ENCODE results near the gene CORO1C.

Gene CORO1C

DNA sequence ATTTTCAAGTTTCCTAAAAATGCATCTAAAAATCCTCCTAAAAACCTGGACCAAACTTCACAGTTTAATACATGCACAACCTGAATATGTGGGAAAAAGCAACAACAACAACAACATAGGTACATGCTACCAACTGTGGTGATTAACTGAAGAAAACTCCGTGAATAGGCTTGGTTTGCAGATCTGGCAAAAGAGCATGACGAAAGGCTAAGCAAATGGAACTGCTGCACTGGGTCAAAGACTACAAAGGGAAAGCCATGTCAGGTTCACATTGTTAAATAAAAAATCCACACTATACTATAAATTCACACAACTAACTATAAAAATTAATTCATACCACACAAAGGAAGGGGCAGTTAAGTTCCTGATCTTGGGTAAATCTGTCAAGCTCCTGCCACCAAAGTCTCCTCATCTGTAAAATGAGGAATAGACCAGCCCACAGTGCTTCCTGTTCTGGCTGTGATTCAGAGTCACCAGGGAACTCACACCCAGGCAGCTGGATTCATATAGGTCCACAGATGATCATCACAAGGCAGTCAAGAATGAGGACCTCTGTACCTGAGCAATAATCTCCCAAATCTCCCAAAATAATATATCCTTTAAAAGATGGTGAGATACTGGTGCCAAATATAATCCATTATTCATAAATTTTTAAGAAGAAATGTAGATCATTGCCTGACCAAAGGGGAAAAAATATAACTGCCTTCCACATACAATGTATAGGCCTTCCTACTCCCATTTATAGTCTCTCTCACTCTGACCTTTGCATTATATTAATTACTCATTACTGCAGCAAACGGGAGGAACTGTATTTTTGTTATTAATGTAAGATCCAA is 7.0 kb downstream of the CORO1C start:
- peak; percentile 70 to 75 for DNase-seq

DNA sequence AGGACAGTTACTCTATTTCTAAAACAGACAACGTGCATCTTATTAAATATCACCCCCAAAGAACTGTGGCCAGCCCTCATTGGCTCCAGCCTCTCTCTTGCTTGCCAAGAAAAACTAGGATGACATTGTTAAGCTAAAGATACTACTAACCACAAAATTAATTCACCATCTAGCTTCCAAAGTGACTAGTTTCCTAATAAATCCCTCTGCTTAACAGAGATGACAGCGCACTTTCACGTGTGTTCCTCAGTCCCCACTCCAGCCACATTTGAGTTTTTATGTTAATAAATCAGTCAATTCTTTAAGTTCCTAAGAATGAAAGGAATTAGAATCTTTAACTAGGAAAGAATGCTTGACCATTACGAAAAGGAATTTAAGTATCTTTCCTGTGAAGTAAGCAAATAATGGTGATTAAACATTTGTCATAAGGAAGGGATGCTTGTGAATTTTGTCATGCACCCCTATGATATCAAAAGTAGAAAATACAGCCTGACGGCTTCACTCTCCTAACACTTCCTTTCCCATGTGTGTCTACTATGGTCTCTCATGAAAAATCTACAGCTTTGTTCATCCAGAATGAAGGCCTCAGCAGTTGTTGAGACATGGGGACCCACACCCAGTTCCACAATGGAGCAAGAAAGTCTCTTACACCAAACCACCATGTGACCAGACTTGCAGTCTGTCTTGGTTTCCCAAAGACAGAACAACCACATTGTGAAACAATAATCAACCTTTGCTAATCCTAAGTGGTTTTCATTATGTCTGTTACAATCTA is 8.1 kb downstream of the CORO1C start:
- no peak for DNase-seq

DNA sequence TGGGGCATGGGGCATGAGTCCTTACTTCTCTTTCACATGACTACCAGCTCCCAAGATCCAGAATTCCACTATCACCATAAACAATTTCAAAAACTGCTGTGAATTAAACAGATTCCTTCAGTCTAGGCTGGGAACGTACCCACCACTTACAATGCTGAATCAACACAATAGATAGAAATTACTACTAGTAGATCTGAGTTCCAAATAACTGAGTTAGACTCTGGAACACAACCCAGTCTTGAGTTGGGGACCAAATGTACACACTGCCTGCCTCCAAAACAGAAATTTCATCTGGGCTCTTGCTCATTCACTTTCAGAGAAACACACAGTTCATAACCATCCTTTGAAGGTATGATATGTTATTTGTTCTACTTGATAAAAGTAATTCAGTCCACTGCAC is 8.9 kb downstream of the CORO1C start:
- no peak for DNase-seq

DNA sequence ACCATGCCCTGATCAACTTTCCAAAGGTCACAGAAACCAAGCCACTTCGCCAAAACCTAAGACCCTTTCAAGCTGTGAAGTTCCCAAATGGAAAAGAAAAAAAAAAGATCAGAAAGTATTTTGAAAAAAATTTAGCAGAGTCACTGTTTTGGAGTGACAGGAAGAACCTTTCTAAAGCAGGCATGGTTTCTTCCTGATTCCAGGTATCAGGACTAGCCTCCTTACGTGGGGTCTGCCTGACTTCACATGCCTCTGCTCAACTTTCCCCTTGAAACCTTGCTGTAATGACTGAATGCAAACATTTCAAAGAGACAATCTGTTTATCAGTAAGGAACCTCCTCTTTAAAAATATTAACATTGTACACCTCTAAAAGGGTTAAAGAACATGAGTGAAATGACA is 9.5 kb downstream of the CORO1C start:
- no peak for DNase-seq

DNA sequence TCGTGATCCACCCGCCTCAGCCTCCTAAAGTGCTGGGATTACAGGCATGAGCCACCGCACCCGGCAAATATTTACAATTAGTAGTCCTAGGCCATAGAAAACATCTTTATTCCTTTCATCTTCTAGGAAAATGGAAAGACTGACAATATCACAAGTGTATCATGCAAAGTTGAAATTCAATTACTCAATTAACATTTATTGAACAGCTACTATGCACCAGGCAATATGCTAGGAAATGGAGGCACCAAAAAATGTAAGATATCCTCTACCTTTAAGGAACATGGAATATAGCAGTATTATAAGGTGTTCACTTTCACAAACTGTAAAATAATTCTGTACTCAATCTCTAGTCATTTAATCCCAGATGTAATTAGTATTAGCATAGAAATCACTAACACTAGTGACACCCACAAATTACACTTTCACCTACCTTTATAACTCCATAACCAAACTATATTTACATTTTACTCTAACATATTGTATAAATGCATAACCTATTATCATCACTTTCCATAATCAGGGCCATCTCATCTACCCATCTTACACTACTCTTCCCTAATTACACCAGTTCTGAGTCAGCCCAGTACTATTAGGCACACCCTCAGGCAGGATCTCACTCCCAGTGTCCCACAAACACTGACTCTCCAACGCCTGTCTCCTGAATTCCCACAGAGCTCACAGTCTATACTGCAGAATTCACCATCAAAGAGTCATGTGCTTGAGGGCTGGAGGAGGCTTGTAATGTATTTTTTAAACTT is 10.4 kb downstream of the CORO1C start:
- DNase-seq, result no peak

DNA sequence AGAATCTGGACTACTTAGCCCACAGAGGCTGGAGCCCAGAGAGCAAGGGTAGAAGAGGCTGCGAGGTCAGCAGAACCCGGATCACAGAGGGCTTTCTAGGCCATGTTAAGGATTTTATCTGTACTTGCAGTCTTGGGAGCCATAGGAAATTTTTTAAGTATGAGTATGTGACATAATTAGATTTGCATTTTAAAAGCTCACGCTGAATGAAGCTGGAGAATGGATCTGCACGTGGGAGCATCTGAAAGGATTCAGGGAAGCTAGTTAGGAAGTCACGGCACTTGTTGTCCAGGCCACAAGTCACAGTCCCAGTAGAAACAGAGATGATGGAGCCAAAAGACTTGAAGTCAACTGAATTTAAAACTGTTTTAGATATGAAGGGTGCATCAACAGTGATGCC is 14.1 kb downstream of the CORO1C start:
- no peak for DNase-seq

DNA sequence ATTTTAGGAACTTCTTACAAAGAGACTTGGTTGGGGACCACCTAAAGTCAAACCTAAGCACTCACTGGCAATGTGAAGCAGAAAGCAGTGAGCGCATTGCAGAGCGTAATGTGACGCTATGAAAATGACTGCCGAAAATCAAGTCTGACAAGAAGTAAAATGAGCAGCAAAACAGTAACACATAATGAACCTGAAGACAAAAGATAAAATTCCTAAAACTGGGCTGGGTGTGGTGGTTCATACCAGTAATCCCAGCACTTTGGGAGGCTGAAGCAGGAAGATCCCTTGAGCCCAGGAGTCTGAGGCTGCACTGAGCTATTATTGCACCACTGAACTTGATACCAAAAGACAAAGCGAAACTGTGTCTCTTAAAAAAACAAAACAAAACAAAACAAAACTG is 16.5 kb downstream of the CORO1C start:
- DNase-seq, result no peak

DNA sequence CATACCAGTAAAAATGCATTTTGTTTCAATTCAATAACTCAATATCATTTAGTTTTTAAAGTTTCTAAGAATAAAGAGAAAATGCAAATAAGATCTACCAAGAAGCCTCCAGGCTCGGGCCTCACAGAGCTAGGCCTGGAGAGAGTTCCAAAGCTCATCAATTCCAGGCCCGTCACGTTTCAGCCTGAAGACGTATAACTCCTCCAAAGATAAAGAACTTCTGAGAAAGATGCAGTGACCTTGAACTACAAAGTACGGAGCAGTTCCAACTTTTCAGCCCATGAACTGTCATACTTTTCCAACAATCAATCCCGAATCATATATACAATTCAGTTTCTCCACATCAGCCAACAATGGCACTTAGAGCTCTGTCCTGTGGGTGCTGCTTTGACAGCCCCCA is 17.8 kb downstream of the CORO1C start:
- no peak for DNase-seq

DNA sequence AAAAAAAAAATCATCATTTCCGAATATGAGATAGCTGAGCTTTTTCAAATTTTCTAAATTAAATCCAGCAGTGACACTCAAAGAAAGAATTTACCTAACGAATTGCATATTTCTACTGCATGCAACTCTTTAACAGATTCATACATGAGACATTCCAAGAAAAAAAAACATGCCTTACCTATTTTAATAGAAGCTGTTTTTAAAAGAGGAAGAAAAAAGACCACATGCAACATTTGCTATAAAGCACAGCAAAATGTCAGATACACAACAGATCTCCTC is 18.5 kb downstream of the CORO1C start:
- DNase-seq, result peak; percentile 9 to 11

DNA sequence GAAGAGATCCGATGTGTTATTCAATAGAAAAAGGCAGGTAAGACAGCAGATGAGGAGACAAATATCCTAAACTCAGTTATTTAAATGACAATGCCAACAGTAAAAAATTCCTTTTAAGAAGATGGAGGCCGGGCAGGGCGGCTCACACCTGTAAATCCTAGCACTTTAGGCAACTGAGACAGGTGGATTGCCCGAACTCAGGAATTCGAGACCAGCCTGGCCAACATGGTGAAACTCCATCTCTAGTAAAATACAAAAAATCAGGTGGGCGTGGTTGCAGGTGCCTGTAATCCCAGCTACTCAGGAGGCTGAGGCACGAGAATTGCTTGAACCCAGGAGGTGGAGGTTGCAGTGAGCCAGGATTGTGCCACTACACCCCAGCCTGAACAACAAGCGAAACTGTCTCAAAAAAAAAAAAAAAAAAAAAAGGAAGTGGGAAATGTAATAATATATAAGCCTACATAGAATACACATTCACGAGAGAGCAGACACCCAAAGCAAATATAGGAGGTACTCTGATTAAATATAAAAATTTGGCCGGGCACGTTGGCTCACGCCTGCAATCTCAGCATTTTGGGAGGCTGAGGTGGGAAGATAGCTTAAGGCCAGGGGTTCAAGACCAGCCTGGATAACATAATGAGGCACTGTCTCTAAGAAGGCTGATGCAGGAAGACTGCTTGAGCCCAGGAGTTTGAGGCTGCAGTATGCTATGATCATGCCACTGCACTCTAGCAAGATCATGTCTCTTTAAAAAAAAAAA is 19.0 kb downstream of the CORO1C start:
- peak; percentile 6 to 10 for DNase-seq

DNA sequence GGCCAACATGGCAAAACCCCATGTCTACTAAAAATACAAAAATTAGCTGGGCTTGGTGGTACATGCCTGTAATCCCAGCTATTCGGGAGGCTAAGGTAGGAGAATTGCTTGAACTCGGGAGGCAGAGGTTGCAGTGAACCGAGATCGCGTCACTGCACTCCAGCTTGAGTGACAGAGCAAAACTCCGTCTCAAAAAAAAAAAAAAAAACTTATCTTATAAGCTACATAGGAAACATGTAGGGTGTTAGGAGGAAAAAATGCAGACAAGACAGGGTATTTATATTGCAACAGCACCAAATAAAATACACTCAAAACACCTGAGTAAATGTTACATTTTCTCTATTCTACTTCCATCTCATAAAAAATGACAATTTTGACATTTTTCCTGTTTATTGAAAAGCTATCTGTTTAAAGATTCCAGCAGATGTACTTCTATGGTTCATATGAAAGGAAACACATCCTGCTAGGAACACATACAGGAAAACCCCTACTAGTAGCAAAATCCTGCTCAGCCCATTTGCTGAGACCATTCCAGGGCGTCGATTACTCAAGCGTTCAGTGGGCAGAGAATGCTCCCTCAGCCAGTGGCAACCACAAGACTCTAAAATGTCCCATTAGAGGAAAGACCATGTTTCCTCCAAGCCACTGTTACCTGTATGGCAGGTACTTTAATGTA is 19.7 kb downstream of the CORO1C start:
- no peak for DNase-seq

DNA sequence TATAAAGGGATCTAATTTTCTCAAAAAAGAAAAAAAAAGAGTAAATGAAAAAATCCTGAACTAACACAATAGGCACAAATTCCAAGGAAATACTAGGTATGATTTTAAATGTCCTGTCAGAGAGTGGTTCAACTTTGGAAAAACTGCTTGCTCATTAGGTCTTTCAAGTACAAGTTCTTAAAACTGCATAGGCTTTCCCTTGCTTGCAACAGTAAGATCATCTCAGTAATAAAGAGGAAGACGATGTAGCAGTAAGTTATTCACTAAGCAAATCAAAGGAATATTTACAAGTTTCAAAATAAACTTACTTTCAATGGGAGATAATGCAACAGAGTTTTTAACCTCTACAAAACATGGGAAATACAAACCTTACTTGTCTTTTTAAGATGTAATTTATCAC is 21.6 kb downstream of the CORO1C start:
- peak in 1 of 2 experiments; percentile 7 for DNase-seq

DNA sequence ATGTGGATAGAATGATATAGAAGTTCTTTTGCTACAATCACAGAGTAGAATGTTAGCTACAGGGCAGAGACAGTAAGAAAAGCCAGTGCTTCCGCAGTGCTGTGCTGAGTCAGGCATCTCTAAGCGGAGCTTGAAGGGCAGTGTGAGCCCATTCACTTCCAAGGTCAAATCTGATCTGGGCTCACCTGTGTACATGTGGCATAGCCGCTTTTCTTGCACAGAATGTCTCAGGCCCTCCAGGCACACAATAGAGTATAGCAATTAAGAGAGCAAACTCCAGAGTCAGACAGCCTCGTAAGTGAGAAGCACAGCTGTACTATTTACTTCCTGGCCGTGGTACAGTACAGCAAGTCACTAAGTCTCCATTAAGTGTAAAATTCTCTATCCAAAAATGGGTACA is 26.8 kb downstream of the CORO1C start:
- DNase-seq, result no peak

DNA sequence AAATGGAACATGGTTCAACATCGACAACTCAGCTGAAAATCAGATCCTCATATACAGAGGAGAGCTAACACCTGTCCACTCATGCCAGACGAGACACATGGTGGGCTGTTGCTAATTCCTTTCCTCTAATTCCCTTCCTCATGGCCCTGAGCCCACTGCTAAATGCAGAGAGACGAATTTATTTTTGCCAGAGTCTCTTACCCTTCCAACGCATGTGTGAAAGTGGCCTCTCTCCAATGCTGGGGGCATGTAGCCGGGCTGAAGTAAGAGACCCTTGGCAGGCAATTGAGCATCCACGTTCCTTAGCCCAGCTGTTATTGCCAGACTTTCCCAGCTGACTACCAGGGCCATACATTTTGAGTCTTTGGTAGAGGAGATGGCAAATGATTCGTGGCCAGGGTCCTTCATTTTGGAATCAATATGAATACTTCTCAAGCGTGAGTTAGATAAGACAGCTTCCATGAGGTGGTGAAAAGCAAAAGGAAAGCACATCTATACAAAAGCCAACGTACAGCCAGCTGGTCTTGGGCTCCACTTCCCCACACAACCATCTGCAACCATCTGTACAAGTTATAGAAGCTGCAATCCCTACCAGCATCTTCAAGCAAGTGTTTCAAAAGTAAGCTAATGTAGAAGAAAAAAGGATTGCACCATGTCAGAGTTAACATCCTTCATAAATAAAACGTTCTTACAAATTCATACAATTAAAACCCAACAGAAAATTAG is 28.6 kb downstream of the CORO1C start:
- no peak for DNase-seq

DNA sequence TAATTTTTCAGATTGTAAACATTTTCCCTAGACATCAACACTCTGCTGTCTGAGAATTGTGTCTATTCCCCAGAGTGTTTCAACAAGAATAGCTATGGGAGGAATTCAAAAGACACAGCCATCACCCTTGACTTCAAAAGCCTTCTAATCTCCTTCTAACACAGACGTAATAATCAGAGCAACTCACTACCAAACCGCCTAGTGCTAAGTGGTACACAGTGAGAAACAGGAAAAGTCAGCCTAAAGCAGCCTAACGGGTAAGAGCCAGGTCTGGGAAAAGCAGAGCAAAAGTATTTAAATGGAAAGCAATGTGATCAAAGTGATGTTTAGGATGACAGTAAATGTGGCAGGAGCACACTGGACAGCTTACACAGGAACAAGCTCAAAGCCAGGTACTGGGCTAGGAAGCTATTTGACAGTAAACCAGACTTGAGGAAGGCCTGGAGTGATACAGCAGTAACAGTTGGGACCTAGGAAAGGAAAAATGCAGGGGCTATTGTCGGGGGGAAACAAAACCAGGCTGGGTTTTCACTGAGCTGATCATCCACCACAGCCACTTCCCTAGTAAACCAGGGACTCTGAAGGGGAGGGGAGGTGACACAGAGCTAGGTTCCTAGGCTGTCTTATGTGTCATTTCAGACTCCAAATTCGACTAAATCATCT is 29.4 kb downstream of the CORO1C start:
- DNase-seq, result peak in 1 of 2 experiments; percentile 27

DNA sequence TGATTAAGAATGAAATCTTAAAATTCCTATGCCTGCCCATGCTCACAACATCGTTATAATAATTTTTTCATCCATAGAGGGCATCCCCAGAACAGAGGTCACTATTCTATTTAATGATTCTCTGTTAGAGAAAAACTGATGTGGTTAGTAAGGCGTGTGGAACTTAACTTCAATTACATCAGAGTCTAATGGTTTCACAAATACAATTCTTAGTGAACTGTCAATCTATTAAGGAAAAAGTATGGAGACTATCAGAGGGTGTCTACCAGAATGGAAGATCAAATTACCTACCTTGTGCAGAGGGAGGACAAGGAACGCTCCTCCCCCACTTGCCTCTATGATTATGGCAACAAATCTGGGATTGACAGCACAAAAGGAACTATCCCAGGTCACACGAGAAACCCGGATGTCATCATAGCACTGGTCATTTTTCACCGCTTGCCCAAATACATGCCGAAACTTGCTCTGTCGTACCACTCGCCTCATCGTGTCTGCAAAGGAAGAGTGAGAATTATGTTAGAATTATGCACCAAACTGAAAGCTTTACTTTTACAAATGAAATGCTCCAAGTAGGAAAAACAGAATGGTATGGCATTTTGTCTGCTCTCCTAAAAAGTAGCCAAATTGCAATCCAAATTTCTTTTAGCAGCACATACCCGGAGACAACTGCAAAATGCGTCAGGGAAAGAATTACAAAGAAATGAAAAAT is 30.3 kb downstream of the CORO1C start:
- no peak for DNase-seq

DNA sequence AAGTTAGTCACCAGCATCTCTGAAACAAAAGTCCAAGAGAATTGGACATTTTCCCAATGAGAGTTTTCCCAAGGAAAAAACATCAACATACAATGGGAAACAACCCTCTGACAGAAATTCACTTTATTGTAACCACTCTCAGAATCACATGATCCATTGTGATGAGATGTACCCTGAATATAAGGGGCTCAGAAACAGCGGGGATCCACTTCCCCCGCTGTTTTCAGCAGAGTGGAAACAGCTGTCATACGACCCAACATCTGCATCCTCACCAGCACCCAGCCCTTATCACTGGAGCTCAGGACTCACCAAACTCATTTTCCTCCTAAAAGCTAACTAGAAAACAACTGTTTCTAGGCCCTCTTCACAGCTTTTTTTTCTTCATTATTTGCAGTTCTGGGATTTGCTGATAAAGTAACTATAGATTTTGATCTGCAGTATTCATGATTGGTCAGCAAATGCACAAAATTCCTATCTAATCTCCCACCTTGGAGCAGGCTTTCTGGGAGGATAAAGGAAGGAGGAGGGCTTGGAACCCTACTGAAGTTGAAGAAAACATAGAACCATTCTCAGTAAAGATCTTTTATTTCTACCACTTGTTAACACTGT is 31.3 kb downstream of the CORO1C start:
- DNase-seq, result peak; percentile 64 to 65

DNA sequence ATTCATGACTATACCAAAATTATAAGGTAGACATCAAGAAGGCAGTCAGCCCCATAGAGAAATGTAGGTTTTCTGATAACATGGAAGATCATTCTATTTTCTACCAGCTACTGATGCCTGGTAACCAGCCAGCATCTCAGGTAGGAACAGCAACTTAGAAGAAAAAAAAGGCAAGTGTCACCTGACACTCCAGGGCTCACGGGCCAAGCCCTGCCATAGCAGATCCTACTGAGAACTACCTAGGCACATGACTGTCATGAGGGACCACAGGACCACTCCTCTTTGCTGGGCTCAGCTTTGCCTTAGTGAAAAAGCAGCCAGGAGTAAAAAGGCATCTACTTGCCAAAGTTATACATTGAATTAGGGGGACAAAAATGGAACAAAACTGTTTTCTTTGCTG is 33.4 kb downstream of the CORO1C start:
- DNase-seq, result no peak

DNA sequence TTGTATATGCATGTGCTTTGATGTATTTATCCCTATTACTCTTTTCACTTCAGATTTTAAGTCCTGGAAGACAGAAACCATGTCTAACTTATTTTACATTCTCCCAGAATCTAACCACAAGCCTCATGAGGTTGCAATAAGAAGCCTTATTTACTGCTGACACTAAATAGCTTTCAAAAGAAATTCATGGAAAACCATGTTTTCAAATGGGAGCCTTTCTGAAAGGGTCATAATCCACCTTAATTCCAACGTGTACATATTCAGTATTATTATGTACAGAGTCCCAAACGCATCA is 34.4 kb downstream of the CORO1C start:
- no peak for DNase-seq

All from Kasumi-1 (cell line).